HG02759 (cell line): ENCODE data around the gene RNF215.
"Not testable (repeated sequence)": the region's sequence is repeated elsewhere in the genome, so short reads cannot be mapped to it uniquely, and the experiment has no call there.

ENCODE experiments used
- ATAC-seq: cut with Tn5 transposase; IDR thresholded peaks from one replicate; pipeline ENCODE4 v1.9.1; 2021; ENCODE audit warnings: mild to moderate bottlenecking, moderate library complexity; ENCODE audit not compliant: unreplicated experiment

RNF215 gene

GRCh38 chr22:30365891-30366290 lies 21.3 kb downstream of the RNF215 start:
- ATAC-seq: no peak

- no peak for ATAC-seq
Observed at GRCh38 chr22:30362651-30363281, 24.4 kb downstream of the RNF215 start.

GRCh38 chr22:30361916-30362650 lies 25.1 kb downstream of the RNF215 start:
- ATAC-seq: no peak

GRCh38 chr22:30358541-30358940 lies 28.7 kb downstream of the RNF215 start:
- no peak for ATAC-seq

GRCh38 chr22:30357650-30358215 lies 29.5 kb downstream of the RNF215 start:
- ATAC-seq: no peak

- no peak for ATAC-seq
Observed at GRCh38 chr22:30357236-30357570, 30.0 kb downstream of the RNF215 start.

GRCh38 chr22:30356449-30357235 lies 30.6 kb downstream of the RNF215 start, which contains the start of the genes CCDC157 and SF3A1:
Gene CCDC157, plus strand, starts transcription at chr22:30357007. Its CDS starts 8,994 bp downstream, at chr22:30366001.
Gene SF3A1, minus strand, starts transcription at chr22:30356894. Its CDS starts 102 bp downstream, at chr22:30356792.
- peak; percentile 95 for ATAC-seq

GRCh38 chr22:30354644-30355043 lies 32.6 kb downstream of the RNF215 start:
- ATAC-seq: no peak

- ATAC-seq: no peak
Observed at GRCh38 chr22:30351226-30351625, 36.0 kb downstream of the RNF215 start.

- no peak for ATAC-seq
Observed at GRCh38 chr22:30348809-30349208, 38.4 kb downstream of the RNF215 start.

- no peak for ATAC-seq
Observed at GRCh38 chr22:30348404-30348803, 38.8 kb downstream of the RNF215 start.

- no peak for ATAC-seq
Observed at GRCh38 chr22:30347255-30347892, 39.8 kb downstream of the RNF215 start.

GRCh38 chr22:30344447-30345200 lies 42.6 kb downstream of the RNF215 start:
- ATAC-seq: no peak

- ATAC-seq: no peak
Observed at GRCh38 chr22:30340911-30341685, 46.1 kb downstream of the RNF215 start.

GRCh38 chr22:30338802-30339201 lies 48.4 kb downstream of the RNF215 start:
- no peak for ATAC-seq

- ATAC-seq: not testable (repeated sequence)
Observed at GRCh38 chr22:30338341-30338740, 48.9 kb downstream of the RNF215 start.

- no peak for ATAC-seq
Observed at GRCh38 chr22:30337461-30337778, 49.8 kb downstream of the RNF215 start.

- no peak for ATAC-seq
Observed at GRCh38 chr22:30336752-30337460, 50.3 kb downstream of the RNF215 start.

GRCh38 chr22:30335236-30335635 lies 52.0 kb downstream of the RNF215 start:
- no peak for ATAC-seq
